Colonic mucosa (tissue), 4 donors: ENCODE measurements around the gene DRD2. TPM values are rescaled to one million over a fixed set of nuclear protein-coding genes. Genes with fewer than 3 reads are reported as not detected.

Source experiments
- DNase-seq: peaks from one replicate; pipeline ENCODE4 v3.0.0-alpha.2; 2020
- H3K27ac ChIP-seq: fragments of 200-600 bp; one replicate; pipeline ENCODE4 v1.8.0; 2021
- H3K27me3 ChIP-seq: fragments of 200-600 bp; one replicate; pipeline ENCODE4 v1.8.0; 2021
- H3K36me3 ChIP-seq: fragments of 200-600 bp; one replicate; pipeline ENCODE4 v1.8.0; 2021
- H3K4me1 ChIP-seq: fragments of 200-600 bp; one replicate; pipeline ENCODE4 v1.8.0; 2021; ENCODE audit warnings: mild to moderate bottlenecking
- H3K4me3 ChIP-seq: fragments of 200-600 bp; one replicate; pipeline ENCODE4 v1.8.0; 2021
- H3K9ac ChIP-seq, 2 donors: one replicate each; pipeline ENCODE4 v1.7.0; 2013; ENCODE audit warnings: control low read depth in 2 of 2, low read depth in 2 of 2, low read length in 2 of 2
- H3K9me3 ChIP-seq: fragments of 200-600 bp; one replicate; pipeline ENCODE4 v1.8.0; 2021
- intact Hi-C: fragments of 100-400 bp; cut with DNase I; formaldehyde crosslinking; loops from one replicate; pipeline ENCODE4 v1.14.1; 2022
- total RNA-seq, 2 donors: library from RNA; stranded (reverse); fragmentation: NEBNext Ultra II Directional in 1 of 2; extraction: Animal tissue kit (Norgen Biotek cat#: 25700) in 1 of 2; gene quantifications; one replicate each; pipeline ENCODE4 v1.2.1, GENCODE V29; 2021
- TF ChIP-seq, protein P1 (sequence below): fragments of 200-600 bp; IDR thresholded peaks from one replicate; pipeline ENCODE4 v1.8.0; 2022; ENCODE audit warnings: antibody characterized with exemption, mild to moderate bottlenecking
- donor health status: healthy.
- donor health status: DM: no; HTN: no; CAD: no.
- donor health status: DM: no; HTN: no; CAD: no.

DRD2 gene
- total RNA-seq, 2 donors from 2014 or later = 0.10 to 0.27 TPM

GRCh38 chr11:113376156-113376555, 99.0 kb downstream of the DRD2 start:
- Histone ChIP-seq H3K27ac (no peak overlapping the region), H3K4me3 (no peak overlapping the region), H3K4me1 (no peaks in the 10 kb centered on the region), H3K9me3 (no peaks in the 10 kb centered on the region), H3K27me3 (no peaks in the 10 kb centered on the region), H3K9ac (no peak overlapping the region), H3K36me3 (no peaks in the 10 kb centered on the region)
- DNase-seq = no peak
- TF ChIP-seq, protein P1, sequence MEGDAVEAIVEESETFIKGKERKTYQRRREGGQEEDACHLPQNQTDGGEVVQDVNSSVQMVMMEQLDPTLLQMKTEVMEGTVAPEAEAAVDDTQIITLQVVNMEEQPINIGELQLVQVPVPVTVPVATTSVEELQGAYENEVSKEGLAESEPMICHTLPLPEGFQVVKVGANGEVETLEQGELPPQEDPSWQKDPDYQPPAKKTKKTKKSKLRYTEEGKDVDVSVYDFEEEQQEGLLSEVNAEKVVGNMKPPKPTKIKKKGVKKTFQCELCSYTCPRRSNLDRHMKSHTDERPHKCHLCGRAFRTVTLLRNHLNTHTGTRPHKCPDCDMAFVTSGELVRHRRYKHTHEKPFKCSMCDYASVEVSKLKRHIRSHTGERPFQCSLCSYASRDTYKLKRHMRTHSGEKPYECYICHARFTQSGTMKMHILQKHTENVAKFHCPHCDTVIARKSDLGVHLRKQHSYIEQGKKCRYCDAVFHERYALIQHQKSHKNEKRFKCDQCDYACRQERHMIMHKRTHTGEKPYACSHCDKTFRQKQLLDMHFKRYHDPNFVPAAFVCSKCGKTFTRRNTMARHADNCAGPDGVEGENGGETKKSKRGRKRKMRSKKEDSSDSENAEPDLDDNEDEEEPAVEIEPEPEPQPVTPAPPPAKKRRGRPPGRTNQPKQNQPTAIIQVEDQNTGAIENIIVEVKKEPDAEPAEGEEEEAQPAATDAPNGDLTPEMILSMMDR = no peak
- intact Hi-C loops = no loop called here

DNA sequence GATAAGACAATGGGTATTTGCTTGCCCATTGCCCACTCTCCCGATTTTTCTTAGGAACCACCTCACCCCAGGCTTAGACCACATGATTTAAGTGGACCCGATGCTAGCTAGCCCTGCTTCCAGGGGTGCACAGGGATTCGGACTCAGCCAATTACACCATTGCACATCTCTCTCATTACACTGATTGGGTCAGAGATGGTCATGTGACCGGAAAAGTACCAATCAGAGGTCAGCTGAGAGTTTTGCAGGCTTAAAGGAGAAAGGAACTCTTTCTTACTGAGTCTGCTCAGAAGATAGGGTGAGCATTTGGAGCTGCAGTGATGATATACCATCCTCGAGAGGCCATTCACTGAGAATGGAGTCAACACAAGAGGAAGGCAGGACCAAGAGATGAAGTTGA, 99.8 kb downstream of the DRD2 start:
- intact Hi-C loops = no loop called here
- H3K9me3 ChIP-seq = no peaks in the 10 kb centered on the region
- DNase-seq = no peak
- H3K9ac ChIP-seq = no peak overlapping the region
- TF ChIP-seq, protein P1 = no peak
- H3K4me1 ChIP-seq = no peaks in the 10 kb centered on the region
- H3K36me3 ChIP-seq = no peaks in the 10 kb centered on the region
- no peak overlapping the region for H3K27ac ChIP-seq
- H3K27me3 ChIP-seq = no peaks in the 10 kb centered on the region
- H3K4me3 ChIP-seq = no peak overlapping the region

DNA sequence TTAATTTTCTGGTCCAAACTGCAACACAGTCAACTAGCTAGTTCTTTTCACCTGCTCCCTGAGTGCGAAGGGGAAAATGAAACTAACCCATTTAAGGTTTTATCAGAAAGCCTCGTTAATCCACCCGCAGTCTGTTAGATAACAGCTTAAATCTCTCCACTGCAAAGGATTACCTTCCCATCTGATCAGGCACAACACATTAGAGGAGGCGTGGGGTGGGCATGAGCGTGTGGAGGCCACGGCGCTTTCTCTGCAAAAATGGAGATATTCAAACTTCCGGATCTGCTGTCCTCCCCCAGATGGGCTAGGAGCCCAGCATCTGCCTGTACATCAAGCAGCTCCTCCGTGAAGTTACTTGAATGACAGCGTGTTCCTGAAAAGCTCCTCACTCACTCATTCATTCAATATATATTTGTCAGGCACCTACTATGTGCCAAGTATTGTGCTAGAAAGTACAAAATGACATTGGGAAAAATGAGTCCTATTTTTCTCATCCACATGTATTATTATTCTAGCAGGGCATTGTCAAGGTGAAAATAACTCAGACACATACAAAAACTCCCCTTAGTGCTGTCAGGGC, 101.1 kb downstream of the DRD2 start:
- H3K4me1 ChIP-seq = no peaks in the 10 kb centered on the region
- no peak overlapping the region for H3K4me3 ChIP-seq
- TF ChIP-seq, protein P1 = no peak
- H3K27ac ChIP-seq = no peak overlapping the region
- H3K9me3 ChIP-seq = no peaks in the 10 kb centered on the region
- intact Hi-C loops = no loop called here
- H3K36me3 ChIP-seq = no peaks in the 10 kb centered on the region
- H3K27me3 ChIP-seq = no peaks in the 10 kb centered on the region
- no peak for DNase-seq
- no peak overlapping the region for H3K9ac ChIP-seq

DNA sequence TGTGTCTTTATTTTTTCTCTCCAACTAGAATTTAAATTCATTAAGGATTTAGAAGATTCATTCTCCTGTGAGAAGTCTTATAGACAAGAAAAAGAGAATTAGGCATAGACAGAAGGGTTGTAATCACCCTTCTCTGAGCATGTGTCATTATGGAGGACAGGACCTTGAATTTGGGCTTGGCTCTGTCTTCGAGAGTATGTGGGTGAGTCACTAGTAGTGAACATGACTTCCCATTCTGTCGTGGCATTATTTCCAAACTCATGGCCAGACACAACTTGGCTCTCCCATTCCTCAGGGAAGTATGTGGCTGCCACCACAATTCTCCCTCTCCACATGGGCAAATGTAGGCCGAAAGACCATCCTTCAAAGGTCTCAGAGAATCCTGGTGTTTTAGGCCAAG, 101.9 kb downstream of the DRD2 start:
- intact Hi-C loops = no loop called here
- Histone ChIP-seq H3K27ac (no peak overlapping the region), H3K4me3 (no peak overlapping the region), H3K9ac (no peak overlapping the region), H3K9me3 (no peaks in the 10 kb centered on the region), H3K36me3 (no peaks in the 10 kb centered on the region), H3K4me1 (no peaks in the 10 kb centered on the region), H3K27me3 (no peaks in the 10 kb centered on the region)
- DNase-seq = no peak
- TF ChIP-seq, protein P1 = no peak

DNA sequence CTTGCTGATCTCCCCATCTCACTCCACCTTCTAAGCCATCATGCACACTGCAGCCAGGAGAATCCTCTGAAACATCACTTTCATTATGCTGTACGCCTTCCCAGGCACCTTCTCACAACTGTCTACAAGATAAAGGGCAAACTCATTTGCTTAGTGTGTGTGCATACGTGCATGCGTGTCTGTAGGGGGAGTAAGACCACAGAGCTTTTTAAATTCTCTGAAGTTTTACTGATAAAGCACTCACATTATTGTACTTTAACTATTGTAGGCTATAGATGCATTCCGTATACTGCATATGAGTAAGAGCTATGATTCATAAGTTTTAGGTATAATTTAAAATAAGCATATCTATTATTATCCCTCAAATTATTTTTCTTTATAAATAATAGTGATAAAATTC, 102.9 kb downstream of the DRD2 start:
- Histone ChIP-seq H3K4me1 (no peaks in the 10 kb centered on the region), H3K27ac (no peak overlapping the region), H3K9ac (no peak overlapping the region), H3K4me3 (no peak overlapping the region), H3K9me3 (no peaks in the 10 kb centered on the region), H3K36me3 (no peaks in the 10 kb centered on the region), H3K27me3 (no peaks in the 10 kb centered on the region)
- no peak for DNase-seq
- intact Hi-C loops = no loop called here
- TF ChIP-seq, protein P1 = no peak
